Activated T-cell treated with anti-CD3 and anti-CD28 coated beads, Interleukin-2, amount 50 U/mL, for 48 hours (primary cell): ENCODE measurements around the gene GLB1L3.
A peak's percentile ranks its signal among the peaks of the same experiment; 100 is the strongest.

ENCODE experiments used
- DNase-seq, 2 experiments: peaks; one replicate each; pipeline ENCODE4 v3.0.0-alpha.2; 2020

Gene GLB1L3

DNA sequence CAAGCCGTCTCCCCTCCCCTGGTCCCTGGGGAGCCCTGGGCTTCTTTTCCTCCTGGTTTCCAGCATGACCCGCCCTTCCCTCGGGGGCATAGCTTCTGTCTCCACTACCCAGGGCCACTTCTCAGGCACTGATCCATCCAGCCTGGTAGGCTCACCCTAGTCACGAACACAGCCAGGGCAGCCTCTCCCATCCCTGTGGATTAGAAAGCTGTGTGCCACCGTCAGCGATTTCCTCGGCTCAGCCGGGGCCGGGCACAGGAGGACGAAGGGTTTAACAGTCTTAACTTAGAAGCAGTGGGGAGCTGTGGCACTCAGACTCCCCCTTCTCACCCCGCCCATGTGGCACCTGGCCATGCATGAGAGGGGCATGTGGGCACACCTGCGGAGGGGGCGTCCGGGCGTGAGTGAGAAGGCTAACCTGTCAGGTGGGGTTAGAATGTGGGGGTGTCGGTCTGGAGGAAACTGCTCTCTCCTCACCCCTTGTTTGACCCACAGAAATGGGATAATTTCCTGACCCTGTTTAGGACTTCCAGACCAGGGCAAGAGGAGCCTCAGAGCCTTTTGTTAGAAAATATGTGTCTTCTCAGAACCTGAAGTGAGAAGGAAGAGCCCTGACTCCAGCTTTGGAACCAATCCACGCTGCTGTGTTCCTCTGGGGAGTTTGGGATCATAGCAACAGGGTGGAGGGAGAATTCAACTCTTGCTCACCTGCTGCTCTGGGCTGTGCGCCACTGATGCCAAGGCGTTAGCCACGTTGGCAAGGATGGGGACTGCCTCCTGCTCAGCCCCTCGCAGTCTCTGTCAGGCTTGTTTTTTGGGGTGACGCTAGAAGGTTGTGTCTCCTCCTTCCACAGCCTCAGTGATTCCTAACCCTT is 70.2 kb downstream of the GLB1L3 start:
- DNase-seq, result peak in 1 of 2 experiments; percentile 11

DNA sequence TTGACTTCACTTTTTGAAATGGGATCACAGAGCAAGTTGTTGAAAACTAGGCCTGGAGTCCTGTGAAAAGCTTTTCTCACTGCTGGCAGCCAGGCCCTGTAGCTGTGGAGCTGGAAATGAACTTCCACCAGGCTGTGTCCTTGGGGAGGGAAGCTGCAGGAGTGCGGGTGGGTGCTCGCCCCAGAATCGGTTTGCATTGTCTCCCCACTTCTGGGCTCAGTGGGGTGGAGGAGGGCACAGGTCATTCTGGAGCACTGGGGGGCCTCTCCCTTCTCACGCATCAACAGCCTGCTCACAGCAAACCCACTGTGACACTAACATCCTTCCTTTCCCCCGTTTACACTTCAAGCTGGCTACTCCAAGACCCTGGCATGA is 70.8 kb downstream of the GLB1L3 start:
- peak in 1 of 2 experiments; percentile 2 for DNase-seq

DNA sequence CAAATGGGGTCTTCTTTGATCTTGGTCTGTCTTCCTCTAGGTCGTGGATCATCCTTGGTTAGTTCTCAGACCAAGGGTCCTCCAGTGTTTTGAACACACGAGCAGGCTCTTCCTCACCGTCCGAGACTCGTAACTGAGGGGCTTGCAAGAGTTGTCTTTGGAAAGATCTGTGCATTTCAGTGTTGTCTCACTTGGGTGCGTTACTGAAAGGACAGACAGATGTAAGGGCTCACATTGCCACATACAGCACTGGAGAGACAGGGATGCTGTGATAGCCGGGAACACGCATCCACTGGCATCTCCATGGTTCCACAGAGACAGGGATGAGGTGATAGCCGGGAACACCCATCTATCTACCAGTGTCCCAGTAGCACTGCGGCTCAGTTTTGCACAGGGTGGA is 71.3 kb downstream of the GLB1L3 start:
- DNase-seq, result peak in 1 of 2 experiments; percentile 9

DNA sequence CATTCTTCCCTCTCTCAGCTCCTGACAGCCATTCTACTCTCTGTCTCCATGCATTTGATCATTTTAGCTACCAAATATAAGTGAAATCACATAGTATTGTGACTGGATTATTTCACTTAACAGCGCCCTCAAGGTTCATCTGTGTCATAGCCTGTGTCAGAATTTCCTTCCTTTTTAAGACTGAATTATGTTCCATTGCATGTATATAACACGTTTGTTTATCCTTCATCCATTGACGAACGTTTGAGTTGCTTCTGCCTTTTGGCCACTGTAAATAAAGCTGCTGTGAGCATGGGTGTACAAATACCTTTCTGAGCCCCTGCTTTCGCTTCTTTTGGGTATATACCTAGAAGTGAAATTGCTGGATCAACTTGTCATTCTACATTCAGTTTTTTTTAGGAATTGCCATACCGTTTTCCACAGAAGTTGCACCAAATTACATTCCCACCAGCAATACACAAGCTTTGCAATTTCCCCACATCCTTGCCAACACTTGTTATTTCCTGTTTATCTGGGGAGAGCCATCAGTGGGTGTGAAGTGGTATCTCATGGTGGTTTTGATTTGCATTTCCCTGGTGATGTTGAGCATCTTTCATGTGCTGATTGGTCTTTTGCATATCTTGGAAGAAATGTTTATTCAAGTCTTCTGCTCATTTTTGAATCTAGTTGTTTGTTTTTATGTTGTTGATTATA is 73.1 kb downstream of the GLB1L3 start:
- DNase-seq, result no peak

DNA sequence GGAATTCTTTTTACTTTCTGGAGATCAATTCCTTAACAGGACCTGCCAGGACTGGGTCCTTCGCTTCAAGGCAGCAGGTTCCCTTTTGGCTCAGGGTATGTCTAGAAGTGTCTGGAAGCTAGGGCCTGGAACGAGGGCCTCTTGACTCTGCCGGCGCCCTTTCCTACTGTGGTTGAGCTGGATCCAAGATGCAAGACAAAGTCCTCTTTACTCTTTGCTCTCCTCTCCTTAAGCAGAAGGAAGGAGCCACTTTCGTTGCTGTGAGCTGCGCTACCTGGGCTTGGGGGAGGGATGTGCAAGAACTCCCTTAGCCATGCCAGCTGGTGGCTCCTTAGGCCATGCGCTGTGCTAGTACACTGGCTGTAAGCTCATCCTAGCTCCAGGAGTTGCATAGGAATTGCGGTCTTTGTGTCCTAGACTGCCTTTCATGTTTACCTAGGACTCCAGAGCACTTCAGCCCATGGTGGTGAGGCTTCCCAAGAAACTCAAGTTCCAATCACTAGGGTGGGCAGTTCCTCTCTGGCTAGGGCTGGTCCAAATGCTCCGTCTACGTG is 73.7 kb downstream of the GLB1L3 start:
- no peak for DNase-seq

DNA sequence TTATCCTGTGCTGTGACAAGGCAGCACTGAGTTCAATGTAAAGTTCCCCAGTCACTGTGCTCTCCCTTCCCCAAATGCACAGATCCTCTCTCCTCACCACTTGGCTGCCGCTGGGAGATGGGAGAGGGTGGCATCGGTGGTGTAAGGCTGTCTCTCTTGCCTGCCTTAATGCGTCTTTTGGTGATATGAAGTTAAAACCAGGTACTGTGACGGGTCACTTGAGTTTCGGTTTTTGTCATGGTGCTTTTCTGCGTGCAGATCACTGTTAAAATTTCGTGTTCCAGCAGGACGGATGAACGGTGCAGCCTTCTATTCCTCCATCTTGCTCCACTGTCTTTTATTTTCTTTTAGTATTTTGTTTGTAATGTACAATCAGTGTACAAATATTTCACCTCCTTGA is 74.2 kb downstream of the GLB1L3 start:
- no peak for DNase-seq

DNA sequence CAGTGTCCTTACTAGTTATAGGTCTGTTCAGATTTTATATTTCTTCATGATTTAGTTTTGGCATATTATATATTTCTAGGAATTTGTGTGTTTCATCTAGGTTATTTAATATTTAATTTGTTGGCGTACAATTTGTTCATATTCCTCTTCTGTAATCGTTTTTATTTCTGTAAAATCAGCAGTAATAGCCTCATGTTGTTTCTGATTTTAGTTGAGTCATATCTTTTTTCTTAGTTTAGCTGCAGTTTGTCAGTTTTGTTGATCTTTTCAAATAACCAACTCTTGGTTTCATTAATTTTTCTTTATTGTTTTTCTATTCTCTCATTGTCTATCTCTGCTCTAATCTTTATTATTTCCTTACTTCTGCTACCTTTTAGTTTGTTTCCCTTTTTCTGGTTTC is 75.9 kb downstream of the GLB1L3 start:
- no peak for DNase-seq

DNA sequence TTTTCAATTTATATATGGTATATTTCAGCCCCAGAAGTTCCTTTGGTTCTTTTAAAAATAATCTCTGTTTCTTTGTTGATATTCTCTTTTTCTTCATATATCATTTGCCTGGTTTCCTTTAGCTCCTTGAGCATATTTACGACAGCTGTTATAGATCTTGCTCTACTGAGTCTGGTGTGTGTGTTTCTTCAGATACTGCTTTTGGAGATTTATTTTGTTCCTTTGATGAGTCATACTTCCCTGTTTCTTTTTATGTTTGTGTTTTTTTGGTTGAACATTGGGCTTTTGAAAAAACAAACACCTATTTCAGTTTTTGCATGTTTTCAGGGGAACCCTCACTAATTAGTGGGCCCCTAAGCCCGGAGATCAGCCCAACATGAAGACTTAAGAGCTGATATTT is 79.0 kb downstream of the GLB1L3 start:
- no peak for DNase-seq

DNA sequence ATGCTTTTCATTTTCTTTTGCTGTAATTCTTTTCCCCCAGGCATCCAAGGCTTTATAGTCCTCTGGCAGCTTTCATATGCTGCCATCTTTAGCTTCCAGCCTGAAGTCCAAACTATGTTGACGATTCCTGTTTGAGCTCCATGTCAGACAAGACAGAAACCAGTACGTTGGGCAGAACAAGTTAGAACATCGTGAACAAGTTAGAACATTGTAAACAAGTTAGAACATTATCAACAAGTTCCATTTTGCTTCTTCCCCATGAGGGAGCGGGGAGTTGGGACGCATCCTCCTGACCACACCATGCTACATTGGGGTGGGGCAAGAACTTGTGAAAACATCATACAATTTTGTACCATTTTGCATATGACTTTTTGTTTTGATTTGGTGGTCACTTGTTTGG is 79.5 kb downstream of the GLB1L3 start:
- DNase-seq, result no peak

DNA sequence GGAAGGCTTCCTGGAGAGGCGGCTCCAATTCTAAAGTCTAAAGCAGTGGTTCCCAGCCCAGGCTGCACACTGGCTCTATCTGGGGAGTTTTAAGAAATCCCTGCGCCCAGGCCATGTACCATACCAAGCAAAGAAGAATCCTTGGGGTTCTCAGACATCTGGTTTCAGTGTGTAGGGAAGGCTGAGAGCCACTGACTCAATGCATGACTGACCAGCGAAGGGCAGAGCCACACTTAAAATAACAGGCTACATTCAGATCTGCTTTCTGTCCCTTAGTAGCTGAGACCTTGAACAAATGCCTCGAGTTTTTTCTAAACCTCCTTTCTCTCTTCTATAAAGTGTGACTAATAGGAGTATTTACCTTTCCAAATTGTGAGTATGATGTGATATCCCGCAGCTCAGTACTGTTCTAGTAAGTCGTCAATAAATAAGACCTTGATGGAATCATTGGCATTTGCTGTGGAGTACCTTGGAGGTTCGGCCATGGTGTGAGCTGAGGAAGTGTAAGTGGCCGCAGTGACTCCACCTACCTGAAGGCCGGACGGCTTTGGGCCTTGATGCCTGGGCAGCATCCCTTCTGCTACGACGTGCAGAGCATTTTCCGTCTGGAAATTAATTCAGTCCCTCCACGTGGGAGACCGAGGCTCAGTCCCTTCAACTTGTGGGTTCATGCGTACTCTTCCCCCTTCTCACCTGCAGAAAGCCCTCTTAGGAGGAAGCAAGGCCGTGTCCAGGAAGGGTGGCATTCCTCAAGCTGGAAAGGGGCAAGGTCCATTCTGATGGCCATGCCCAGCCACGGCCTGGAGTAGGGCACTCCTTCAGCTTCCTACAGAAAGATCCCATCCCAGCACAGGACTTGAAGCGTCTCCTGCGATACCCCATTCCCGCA is 80.7 kb downstream of the GLB1L3 start:
- no peak for DNase-seq

DNA sequence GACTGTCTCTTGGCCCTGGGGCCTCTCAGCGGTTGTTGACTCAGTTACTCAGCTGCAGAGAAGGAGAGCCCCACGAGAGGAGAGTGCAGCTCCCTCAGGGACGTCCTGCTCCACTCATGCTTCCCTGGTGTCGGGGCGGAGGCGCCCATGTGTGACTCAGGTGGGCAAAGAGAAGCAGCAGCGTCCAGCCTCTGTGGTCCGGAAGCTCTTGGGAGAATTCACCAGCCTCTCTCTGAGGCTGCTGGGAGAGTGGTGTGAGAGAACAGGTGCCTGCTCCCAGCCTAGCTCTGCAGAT is 81.3 kb downstream of the GLB1L3 start:
- DNase-seq, result no peak

DNA sequence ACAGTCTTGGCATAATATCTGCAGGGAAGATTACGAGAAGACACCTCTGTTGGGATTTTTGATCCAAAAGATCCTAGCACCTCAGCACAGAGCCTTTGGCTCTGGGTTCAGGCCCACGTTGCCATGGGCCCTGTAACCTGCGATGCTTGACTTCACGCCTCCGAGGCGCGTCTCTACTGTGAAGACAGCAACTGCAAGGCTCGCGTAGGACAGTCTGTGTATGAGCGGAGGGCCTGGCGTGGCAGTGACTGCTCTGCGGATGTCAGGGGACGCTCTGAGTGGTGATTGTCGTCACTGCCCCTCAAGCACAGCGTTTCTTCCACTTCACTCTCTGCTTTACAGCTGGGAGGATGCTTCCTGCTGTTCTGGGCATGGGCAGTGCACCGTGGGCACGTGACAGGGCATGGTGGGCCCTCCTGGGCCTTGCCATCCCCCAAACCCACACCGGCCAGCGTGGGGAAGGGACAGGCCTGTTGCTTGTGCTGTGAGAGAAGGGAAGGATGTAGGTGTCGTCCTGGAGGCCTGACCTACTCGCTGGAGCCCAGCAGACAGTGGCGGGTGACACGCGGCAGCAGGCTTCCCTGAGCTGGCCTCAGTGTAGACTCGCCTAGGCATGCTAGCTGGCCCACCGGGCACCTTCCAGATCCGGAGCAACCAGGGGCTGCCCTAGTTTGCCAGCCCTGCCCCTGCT is 82.1 kb downstream of the GLB1L3 start:
- no peak for DNase-seq

DNA sequence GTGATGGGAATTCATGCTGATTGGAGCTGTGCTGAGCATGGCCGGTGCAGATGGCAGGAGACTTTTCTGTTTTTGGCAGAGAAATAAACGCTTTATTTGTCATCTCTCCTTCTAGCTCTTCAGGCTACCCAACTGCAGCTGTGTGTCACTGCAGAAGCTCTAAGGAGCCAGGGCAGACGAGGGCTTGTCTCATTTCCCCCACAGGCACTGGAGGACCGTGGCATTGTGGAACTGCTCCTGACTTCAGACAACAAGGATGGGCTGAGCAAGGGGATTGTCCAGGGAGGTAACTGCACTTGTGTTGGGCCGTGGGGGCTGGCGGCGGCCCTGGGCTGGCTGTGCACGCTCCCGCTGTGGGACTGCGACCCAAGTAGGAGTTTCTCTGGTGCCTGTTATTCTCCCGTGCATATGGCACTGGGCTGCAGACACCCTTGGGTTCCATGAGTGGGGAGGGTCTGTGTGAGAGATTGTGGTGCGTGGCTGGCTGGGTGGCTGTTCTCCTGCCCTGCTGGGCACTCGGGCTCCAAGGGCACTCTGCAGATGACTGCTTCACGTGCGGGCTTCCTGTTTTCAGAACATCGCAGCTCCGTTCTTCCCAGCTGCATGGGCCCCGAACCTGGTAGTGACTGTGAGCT is 82.8 kb downstream of the GLB1L3 start:
- no peak for DNase-seq

DNA sequence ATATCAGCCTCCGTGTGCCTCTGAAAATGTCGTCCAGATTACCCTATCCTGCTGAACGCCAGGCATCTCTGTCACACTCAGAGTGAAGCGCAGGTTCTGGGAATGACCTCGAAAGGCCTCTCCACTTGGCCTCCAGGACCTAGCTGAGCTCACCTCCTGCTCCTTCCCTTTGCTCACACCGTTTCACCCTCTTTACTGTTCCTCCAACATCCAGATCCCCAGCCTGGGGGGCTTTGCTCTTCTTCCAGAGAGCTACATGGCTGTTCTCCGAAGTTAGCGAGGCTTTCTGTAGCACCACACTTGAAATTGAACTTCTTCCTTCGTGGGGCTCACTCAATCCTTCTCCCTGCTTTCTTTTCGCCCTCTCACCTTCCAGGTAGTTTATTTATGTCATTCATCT is 83.5 kb downstream of the GLB1L3 start:
- DNase-seq, result no peak

DNA sequence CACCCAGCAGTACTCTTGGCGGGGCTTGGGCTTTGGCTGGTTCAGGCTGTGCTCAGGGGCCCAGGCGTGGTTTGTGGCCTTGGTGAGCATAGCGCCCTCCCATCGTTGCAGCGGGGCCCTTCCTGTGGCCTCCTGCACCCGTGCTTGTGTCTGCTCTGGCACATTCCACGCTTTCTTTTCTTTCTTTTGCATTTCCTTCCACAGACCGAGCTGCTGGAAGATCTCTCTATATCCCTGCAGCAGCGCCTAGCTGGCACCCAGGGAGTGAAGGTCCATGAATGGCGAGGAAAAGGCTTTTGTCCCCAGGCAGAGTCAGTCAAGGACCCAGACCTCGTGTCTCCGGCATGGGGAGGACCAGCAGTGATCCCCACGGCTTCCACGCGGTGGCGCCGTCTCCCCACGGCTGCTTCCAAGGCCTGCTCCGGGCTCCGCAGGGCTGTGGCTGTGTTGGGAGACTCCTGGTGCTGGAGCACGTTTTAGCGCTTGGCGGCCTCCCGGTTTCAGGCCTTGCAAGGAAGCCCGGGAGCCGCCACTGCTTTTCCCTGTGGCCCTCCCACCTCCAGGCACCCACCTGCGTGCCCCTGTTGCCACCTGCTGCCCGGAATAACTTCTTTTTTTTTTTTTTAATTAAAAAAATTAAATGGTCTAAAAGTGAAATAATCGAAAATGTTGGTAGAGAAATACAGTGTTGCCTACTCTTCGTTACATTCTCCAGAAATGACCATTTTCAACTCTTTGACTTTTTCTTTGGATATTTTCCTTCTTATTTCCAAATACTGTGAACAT is 84.1 kb downstream of the GLB1L3 start:
- peak; percentile 86 to 90 for DNase-seq

DNA sequence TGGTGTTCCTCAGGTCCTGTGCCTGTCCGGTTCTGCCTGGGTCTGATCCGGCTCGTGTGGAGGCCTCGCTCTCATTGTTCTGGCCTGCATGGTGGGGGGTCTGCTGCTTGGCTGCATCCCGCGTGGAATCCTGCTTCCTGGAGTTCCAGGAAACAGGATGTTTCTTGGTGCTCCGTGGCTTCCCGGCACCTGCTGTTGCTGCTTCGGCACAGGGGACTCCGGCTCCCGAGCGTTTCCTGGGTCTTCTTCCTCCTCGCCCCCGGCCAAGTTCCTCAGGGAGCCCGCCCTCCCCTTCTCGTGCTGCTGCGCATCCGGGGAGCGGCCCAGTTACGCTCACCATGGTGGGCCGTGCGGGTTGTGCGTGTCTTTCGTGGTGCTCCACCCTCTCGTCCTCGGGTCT is 85.5 kb downstream of the GLB1L3 start:
- DNase-seq, result no peak

DNA sequence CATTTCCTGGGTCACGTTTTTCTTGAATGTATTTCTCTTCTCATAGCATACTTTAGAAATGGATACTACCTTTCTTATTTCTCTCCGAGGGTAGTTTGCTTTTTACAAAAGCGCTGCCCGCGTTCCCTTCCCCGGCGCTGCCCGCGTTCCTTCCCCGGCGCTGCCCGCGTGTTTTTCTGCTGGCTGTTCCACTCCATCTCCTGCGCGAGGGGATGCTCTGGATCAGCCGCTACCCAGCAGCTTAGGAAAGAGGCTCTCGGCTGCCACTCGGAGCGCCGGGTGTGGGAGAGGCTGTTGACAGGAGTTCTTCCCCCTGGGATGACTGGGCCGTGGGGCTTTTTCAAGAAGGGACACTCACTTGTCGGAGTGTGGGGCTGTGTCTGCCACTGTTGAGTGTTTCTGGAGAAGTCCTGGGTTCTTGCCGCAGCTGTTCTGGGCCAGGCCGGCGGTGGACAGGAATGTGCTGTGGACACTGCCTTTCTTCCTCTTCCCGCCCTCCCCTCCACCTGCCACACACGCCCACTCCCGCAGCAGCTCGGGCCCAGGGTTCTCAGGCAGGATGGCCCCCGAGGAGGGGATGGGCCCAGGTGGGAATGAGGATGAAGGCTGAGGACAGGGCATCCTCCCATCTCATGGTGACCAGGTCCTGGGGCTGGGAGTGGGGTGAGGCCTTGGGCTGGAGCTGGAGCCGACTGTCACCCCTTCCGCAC is 86.2 kb downstream of the GLB1L3 start:
- no peak for DNase-seq

DNA sequence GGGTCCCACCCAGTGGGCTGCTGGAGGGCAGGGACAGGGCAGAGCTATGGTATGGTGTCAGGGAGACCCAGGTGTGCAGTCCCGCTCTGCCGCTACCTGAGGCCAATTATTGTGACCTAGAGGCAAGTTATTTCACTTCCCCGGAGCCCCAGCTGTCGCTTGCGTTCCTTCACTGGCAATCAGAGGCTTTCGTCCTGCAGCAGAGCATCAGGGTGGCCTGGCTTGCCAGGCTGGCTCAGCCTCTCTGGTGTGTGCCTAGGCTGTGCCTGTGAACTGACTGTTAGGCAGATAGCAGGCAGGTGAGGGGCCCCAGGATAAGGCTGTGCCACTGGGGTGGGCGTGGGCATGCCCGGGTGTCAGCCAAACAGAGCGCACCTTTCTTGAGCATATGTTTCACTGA is 87.0 kb downstream of the GLB1L3 start:
- DNase-seq, result no peak

DNA sequence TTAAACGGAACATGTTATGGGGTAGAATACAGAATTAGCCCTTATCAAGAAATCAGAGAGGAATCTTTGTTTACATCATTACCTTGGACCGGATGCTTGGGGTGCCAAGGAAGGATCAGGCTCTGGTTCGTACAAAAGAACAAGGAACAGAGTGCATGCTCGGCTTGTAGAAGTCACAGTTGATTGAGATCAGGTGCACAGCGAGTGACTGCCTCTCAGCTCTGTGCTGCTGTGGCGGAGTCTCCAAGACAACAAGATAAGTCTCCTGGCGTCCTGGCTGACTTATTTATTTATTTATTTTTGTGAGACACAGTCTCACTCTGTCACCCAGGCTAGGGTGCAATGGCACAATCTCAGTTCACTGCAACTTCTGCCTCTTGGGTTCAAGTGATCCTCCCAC is 87.4 kb downstream of the GLB1L3 start:
- DNase-seq, result no peak

DNA sequence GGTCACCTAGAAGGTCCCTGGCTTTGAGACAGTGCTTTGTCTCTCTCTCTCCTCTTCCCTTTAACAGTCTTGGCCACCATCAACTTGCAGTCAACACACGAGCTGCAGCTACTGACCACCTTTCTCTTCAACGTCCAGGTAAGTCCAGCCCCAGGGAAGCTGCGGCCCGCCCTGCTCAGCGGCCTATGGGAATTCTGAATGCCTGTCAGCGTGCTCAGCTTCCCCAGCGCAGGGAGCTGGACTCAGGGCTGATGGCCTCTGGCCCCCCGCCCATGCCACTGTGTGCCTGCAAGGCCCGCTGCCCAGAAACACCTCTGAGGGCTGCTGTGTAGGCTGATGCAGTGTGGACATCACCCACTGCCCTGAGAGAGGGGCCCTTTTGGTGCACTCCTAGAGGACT is 88.1 kb downstream of the GLB1L3 start:
- DNase-seq, result no peak
